ENCODE results near the gene SPRR5. TPM values are rescaled to one million over a fixed set of nuclear protein-coding genes. Genes with fewer than 3 reads are reported as not detected.
A peak's percentile ranks its signal among the peaks of the same experiment; 100 is the strongest.

Gene SPRR5
- total and polyA plus RNA-seq, 8 donors, result 1.0 TPM; not detected in 7

- 72 to 86% (median 75%) methylated on average over 4 of the region's 4 CpGs for WGBS, 5 donors
- Histone ChIP-seq H3K9me3 (no peaks in the 10 kb centered on the region), H3K4me1 (no peaks in the 10 kb centered on the region), H3K27me3 (peaks cover 0 to 20% (median 0%) of the 10 kb centered on the region in 3 donors), H3K36me3 (no peaks in the 10 kb centered on the region), H3K4me3 (no peak overlapping the region), H3K27ac (no peak overlapping the region)
- no peak for DNase-seq
- TF ChIP-seq CTCF (IDR thresholded peaks at IDR 0.05) (no peak), POLR2A (IDR thresholded peaks at IDR 0.05) (no peak), POLR2AphosphoS5 (IDR thresholded peaks at IDR 0.05) (no peak), EP300 (IDR thresholded peaks at IDR 0.05) (no peak)
- intact Hi-C loops (cut with DNase I; ENCODE audit: low total_unique reads), result no loop called here
Observed at GRCh38 chr1:152982076-152982475, 35.1 kb downstream of the SPRR5 start.

GRCh38 chr1:152983234-152983633 is 36.2 kb downstream of the SPRR5 start:
- DNase-seq, result peak in 1 of 2 donors; percentile 74
- Histone ChIP-seq H3K9me3 (no peaks in the 10 kb centered on the region), H3K27me3 (peaks cover 0 to 20% (median 0%) of the 10 kb centered on the region in 3 donors), H3K27ac (no peak overlapping the region), H3K4me1 (no peaks in the 10 kb centered on the region), H3K4me3 (no peak overlapping the region), H3K36me3 (no peaks in the 10 kb centered on the region)
- no peak for TF ChIP-seq CTCF (IDR thresholded peaks at IDR 0.05)
- no peak for TF ChIP-seq EP300 (IDR thresholded peaks at IDR 0.05)
- no peak for TF ChIP-seq POLR2A (IDR thresholded peaks at IDR 0.05)
- no peak for TF ChIP-seq POLR2AphosphoS5 (IDR thresholded peaks at IDR 0.05)
- intact Hi-C loops (cut with DNase I; ENCODE audit: low total_unique reads), result no loop called here

GRCh38 chr1:152983743-152984142 is 36.7 kb downstream of the SPRR5 start, which contains the start of gene SPRR1A:
Gene SPRR1A, plus strand, starts transcription at chr1:152984081. Its CDS starts 1,150 bp downstream, at chr1:152985231.
- TF ChIP-seq POLR2AphosphoS5 (IDR thresholded peaks at IDR 0.05), result no peak
- TF ChIP-seq POLR2A (IDR thresholded peaks at IDR 0.05), result no peak
- no peak for TF ChIP-seq EP300 (IDR thresholded peaks at IDR 0.05)
- TF ChIP-seq CTCF (IDR thresholded peaks at IDR 0.05), result no peak
- H3K27ac ChIP-seq, result no peak within 1 kb of the TSS
- H3K36me3 ChIP-seq, result no peaks in the 10 kb centered on the region
- peaks cover 0 to 20% (median 0%) of the 10 kb centered on the region in 3 donors for H3K27me3 ChIP-seq
- H3K4me3 ChIP-seq, result no peak within 1 kb of the TSS
- DNase-seq, result peak in 1 of 2 donors; percentile 34
- 46 to 67% (median 57%) methylated on average over 3 of the region's 3 CpGs for WGBS, 5 donors
- intact Hi-C loops (cut with DNase I; ENCODE audit: low total_unique reads), result no loop called here
- H3K4me1 ChIP-seq, result no peaks in the 10 kb centered on the region
- no peaks in the 10 kb centered on the region for H3K9me3 ChIP-seq

- no peaks in the 10 kb centered on the region for H3K9me3 ChIP-seq
- intact Hi-C loops (cut with DNase I; ENCODE audit: low total_unique reads), result no loop called here
- no peak for DNase-seq
- H3K4me1 ChIP-seq, result no peaks in the 10 kb centered on the region
- peaks cover 0 to 16% (median 0%) of the 10 kb centered on the region in 3 donors for H3K27me3 ChIP-seq
- no peak overlapping the region for H3K27ac ChIP-seq
- no peaks in the 10 kb centered on the region for H3K36me3 ChIP-seq
- H3K4me3 ChIP-seq, result no peak overlapping the region
- no peak for TF ChIP-seq EP300 (IDR thresholded peaks at IDR 0.05)
- 88 to 95% (median 91%) methylated on average over 2 of the region's 2 CpGs for WGBS, 5 donors
Observed at GRCh38 chr1:152986578-152986977, 39.6 kb downstream of the SPRR5 start.

- no peaks in the 10 kb centered on the region for H3K36me3 ChIP-seq
- 75 to 87% (median 84%) methylated on average over 6 of the region's 6 CpGs for WGBS, 5 donors
- TF ChIP-seq POLR2AphosphoS5 (IDR thresholded peaks at IDR 0.05), result no peak
- no peak for TF ChIP-seq POLR2A (IDR thresholded peaks at IDR 0.05)
- no peak for TF ChIP-seq CTCF (IDR thresholded peaks at IDR 0.05)
- TF ChIP-seq EP300 (IDR thresholded peaks at IDR 0.05), result no peak
Observed at GRCh38 chr1:152993186-152993585, 46.2 kb downstream of the SPRR5 start.

More at GRCh38 chr1:152993186-152993585, 46.2 kb downstream of the SPRR5 start:
- intact Hi-C loops (cut with DNase I; ENCODE audit: low total_unique reads), result no loop called here
- Histone ChIP-seq H3K9me3 (peaks cover 0 to 8% (median 2%) of the 10 kb centered on the region in 4 donors), H3K4me3 (no peak overlapping the region), H3K4me1 (no peaks in the 10 kb centered on the region), H3K27me3 (no peaks in the 10 kb centered on the region), H3K27ac (no peak overlapping the region)
- no peak for DNase-seq
